Head of caudate nucleus (tissue), 42 donors: ENCODE data around the gene BLMH.

Source experiments
- DNase-seq, 42 donors: peaks; one replicate each; pipeline versions ENCODE4 v3.0.0 to v3.0.0-alpha.2; 2020 to 2021; ENCODE audit warnings: mixed read lengths in 7 of 42
- intact Hi-C: fragments of 100-400 bp; cut with DNase I; formaldehyde crosslinking; loops from one replicate; pipeline ENCODE4 v1.15.0; 2022

BLMH gene, protein sequence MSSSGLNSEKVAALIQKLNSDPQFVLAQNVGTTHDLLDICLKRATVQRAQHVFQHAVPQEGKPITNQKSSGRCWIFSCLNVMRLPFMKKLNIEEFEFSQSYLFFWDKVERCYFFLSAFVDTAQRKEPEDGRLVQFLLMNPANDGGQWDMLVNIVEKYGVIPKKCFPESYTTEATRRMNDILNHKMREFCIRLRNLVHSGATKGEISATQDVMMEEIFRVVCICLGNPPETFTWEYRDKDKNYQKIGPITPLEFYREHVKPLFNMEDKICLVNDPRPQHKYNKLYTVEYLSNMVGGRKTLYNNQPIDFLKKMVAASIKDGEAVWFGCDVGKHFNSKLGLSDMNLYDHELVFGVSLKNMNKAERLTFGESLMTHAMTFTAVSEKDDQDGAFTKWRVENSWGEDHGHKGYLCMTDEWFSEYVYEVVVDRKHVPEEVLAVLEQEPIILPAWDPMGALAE

DNA sequence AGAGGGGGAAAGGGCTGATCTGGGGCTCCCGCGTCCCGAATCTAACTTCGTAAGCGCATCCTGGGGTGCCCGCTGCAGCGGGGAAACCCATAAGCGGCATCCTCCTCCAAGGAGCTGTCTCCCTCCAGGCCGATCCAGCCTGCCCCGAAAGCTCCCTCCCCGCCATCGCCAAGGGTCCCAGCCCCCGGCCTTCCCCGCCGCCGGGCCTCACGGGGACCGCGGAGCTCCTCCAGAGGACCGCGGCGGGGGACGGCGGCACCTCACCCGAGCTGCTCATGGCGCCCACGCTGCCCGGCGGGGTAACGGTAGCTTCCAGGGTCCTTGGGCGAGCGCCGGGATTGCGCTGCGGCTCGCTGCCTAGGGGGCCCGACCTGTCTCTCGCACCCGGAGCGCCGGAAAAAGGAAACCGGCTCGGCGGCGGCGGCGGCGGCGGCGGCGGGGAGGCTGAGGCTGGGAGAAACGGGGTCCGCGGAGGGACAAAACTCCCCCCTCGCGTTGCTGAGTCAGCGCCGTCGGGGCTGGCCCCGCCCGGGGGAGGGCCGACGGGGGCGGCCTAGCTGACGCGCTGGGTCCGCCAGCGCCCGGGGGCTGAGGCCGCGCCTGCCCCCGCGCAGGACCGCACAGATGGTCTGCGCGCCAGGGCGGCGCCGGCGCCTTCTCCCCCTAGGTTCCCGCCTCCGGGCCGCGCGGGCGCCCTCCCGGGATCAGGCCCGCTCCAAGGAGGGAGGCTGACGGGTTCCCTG lies at the start of gene BLMH:
TSS of gene BLMH (minus strand) at position 402 of the 743 bp plus-strand sequence. CDS start at position 277, 125 bp downstream.
- intact Hi-C loops, result no loop called here
- DNase-seq, result peak; percentile 35 to 93 (median 84)

DNA sequence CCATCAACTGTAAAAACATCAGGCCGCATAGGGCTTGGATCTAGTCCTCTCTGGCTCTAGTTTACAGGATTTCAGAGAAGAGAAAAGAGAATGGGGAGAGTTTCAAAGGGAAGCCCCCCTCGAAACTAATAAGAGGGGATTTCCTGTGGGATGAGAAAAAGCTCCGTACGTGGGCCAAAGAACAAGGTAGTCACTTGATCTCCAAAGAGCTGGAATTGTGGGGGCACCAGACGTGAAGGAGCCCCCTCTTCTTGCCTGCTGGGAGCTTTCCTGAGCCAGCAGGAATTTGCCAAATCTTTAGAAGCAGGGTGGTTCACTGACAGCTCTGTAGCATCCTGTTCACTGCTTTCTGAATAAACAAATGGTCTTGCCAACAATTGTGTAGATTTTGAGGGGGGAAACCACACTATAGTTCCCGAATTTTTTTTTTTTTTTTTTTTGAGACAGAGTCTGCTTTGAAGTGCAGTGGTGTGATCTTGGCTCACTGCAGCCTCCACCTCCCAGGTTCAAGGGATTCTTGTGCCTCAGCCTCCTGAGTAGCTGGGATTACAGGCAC lies 49.1 kb upstream of the BLMH start:
- no peak for DNase-seq
- intact Hi-C loops, result loop anchor here (5.0 kb wide), 1 partner anchor 36 kb away; the partner anchor contains the start of gene CPD

- intact Hi-C loops, result no loop called here
- no peak for DNase-seq
These were observed 47.3 kb upstream of the BLMH start for GRCh38 chr17:30339086-30339485.

GRCh38 chr17:30337393-30337999 lies 45.8 kb upstream of the BLMH start:
- intact Hi-C loops, result no loop called here
- no peak for DNase-seq

GRCh38 chr17:30336369-30337171 lies 44.8 kb upstream of the BLMH start:
- DNase-seq, result no peak
- intact Hi-C loops, result no loop called here

- DNase-seq, result no peak
- intact Hi-C loops, result no loop called here
These were observed 42.7 kb upstream of the BLMH start for GRCh38 chr17:30334421-30334820.

DNA sequence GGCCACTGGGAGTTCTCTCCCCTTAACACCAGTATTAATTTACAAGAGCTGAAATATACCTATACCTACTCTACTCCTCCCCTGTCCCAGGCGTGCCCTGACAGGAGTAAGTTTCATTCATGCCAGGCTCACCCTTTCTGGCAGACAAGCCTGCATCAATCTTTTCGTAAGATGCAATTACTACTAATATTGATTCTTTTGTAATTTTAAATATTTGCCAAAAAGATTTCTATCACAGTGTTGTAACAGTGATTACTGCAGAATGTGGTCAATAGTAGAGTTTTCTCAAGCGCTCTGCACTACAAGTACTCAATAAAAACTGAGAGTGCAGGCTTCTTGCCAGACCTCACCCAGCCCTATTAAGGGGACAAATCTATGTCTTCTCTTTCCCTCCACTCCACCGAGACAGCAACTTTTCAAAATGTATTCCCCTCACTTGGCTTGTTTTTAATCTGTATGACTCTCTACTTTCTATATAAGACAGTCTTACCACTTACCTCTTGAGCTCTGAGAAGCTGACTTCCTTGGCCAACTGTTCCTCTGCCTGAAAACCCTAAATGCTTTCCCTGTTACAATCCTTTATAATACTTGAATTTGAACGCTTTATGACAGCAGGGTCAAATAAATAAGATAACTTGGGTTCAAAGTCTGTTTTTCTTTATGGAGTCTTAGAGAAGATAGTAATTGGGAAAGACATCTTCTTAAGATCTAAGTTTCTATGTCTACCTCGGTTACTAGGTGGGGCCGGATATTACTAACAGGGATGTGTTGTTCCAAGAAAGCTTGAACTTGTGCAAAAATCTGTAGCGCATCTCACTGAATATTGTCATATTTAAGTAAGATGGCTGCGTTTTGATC lies 42.0 kb upstream of the BLMH start, which contains the start of gene TMIGD1:
TSS of gene TMIGD1 (minus strand) at position 555 of the 858 bp plus-strand sequence. CDS start 1,924 bp downstream, outside the sequence.
- no peak for DNase-seq

DNA sequence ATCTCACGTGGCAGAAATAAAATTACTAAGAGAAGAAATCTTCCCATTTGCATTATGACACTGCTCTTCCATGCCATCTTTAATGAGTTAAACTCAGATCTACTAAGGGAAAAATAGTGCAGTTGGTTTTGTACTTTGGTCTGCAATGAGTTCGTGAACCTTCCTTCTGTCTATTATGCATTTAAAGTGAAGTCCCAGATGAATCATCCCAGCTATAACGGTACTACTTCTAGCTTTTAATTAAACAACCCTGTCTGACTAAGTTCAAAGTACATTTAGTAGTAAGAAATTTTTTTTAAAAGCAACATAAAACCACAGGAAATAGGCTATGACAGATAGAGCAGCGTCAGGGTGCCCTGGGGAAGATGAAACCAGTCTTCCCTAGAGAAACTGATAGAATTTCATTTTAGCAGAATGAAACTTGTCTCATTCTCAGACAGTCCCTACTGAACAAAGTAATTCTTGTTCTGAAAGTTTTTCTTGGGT lies 40.4 kb upstream of the BLMH start:
- intact Hi-C loops, result no loop called here
- DNase-seq, result no peak

More for the DNA sequence above, 42.0 kb upstream of the BLMH start, which contains the start of gene TMIGD1:
- intact Hi-C loops, result no loop called here

DNA sequence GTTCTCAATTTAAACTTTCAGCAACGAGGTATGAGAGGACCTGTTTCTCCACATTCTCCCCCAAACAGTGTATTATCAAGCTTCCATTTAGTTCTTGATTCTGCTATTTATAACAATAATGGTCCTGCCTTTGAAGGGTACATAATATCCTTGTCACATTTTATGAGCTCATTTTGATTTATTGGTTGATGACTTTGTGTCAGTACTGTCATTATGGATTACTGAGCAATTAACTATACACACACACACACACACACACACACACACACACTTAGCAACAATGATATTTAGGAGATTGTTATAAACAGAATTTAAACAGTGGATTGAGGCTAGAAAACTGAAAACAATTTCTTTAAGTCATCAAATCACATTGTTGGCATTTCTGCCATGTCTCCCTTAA lies 35.1 kb upstream of the BLMH start:
- DNase-seq, result no peak
- intact Hi-C loops, result no loop called here

GRCh38 chr17:30324723-30325122 lies 33.0 kb upstream of the BLMH start:
- DNase-seq, result no peak
- intact Hi-C loops, result no loop called here

GRCh38 chr17:30323895-30324319 lies 32.2 kb upstream of the BLMH start:
- DNase-seq, result peak in 1 of 42 donors; percentile 13
- intact Hi-C loops, result no loop called here

DNA sequence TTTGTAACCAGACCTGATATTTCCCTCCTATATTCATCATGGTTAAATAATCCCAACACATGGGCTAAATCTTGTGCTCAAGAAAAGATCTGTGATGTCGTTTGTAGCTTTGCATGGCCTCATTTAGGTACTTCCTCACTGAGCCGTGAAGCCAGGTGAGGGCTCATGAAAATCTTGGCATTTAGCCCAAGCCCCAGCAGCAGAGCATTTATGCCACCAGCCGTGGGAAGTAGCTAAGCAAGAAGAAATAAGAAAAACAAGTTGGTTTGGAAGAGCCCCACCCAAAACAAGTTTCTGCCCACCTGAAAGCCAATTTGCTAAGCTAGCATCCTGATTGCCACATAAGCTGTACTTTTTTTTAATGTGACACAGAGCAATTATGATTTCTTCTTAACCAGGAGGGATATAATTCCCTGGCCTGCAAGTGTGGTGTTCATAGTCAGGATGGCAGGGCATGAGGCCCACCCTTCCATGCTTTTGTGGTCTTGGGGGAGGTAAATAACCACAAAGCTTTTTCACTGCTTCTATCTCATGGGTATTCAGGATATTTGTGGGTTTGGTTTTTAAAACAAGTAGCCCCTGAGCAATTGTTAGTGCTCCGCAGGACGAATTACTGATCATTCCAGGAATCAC lies 31.6 kb upstream of the BLMH start:
- DNase-seq, result no peak
- intact Hi-C loops, result no loop called here

DNA sequence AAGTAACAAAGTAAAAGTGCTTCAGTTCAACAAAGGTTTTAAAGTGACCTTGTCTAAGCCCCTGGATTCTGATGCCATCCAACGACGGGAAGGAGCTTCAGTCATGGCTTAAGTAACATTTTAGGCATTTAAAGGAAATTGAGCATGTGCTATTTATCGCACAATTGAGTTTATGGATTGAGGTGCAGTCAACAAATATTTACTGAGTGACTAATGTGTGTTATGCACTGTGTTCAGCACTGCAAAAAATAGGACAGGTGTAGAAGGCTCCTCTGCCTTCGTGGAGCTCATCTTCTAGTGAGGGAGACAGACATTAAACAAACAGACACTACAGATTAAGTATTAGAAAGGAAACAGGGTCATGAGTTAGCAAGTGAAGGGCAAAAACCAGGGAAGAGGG lies 29.6 kb upstream of the BLMH start:
- intact Hi-C loops, result no loop called here
- DNase-seq, result no peak

GRCh38 chr17:30318155-30318554 lies 26.4 kb upstream of the BLMH start:
- no peak for DNase-seq
- intact Hi-C loops, result no loop called here

DNA sequence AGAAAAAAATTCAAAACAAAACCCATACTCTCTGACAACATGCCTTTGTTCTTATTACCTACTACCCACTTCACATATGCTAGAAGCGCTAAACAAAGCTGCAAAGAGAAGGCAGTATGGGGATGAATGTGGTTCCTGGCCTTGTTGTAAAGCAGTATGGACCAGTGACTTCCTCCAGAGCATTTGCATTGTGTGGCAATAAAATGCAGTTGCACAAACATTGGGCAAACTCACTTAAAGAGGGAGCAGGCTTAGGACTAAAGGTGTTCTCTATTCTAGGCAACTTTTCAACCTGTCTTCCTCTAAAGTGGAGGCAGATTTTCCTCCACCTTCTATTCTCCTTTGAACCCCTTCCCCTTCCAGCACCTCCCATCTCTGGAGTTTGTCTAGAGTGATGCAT lies 25.0 kb upstream of the BLMH start:
- intact Hi-C loops, result no loop called here
- DNase-seq, result no peak

DNA sequence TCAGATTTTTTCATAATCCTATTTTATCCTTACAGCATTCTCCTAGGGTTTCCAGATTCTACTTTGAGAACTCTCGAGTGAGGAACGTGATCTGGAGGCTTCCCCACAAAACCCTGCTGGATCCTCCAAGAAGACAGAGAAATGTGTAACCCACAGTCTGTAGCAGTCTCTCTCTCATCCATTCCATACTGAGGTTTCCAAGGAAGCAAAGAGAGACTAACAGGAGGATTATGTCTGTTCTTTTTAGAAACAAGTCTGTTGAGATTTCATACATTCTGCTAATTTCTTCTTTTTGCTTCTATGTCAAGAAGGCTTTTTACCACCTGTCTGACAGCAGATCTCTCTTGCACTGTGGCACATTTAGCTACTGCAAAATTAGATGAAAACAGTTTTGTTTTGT lies 23.4 kb upstream of the BLMH start:
- intact Hi-C loops, result no loop called here
- DNase-seq, result no peak

DNA sequence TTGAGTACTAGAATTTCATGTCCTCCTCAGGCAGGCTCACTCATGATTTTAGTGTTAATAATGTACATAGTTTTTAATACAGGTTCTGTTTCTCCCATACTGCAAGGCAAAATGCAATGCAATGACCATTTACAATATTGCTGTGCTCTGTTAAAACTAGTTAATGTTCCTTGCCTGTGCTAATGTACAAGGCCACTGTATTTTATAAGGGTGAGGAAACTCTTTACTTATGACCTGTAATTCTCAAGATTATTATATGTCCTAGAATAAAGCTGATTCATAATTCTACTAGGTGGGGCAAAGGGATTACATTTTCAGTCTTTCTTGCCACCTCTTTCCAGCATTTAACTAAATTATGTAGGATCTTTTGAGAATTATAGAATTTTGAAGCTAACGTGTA lies 22.7 kb upstream of the BLMH start:
- DNase-seq, result no peak
- intact Hi-C loops, result no loop called here
